Uterus (tissue), 2 donors: Measurements from ENCODE around the gene EMC1.

Experiments used
- POLR2A ChIP-seq, 2 donors: fragments of 450-650 bp; IDR thresholded peaks; one replicate each; pipeline ENCODE4 v1.6.1; 2016; ENCODE audit warnings: antibody characterized with exemption in 2 of 2, mild to moderate bottlenecking in 1 of 2, moderate library complexity in 1 of 2
- TF ChIP-seq, protein P1 (sequence below), 4 experiments: fragments of 200-600 bp in 2 of 4; fragments of 450-650 bp in 2 of 4; sonication (generic) in 2 of 4; IDR thresholded peaks; one replicate each; pipeline ENCODE4 v1.5.1; 2016 to 2019; ENCODE audit warnings: antibody characterized with exemption in 4 of 4, mild to moderate bottlenecking in 2 of 4, moderate library complexity in 1 of 4

DNA sequence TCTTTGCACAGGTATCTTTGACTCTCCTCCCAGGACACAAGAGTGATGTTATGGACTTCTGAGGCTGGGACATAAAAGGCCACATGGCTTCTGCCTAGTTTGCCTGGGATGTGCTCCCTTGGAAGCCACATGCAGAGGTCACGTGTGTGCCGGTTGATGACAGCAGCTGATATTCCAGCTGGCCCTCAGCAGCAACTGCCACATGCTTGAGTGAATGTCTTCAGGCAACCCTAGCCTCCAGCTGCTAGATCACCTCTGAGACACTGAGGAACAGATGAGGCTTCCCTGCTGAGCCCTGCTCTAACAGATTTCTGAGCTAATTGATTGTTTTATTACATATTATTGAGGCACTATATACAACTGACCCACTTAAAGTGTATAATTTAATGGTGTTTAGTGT, 48.9 kb upstream of the EMC1 start:
- TF ChIP-seq, protein P1, sequence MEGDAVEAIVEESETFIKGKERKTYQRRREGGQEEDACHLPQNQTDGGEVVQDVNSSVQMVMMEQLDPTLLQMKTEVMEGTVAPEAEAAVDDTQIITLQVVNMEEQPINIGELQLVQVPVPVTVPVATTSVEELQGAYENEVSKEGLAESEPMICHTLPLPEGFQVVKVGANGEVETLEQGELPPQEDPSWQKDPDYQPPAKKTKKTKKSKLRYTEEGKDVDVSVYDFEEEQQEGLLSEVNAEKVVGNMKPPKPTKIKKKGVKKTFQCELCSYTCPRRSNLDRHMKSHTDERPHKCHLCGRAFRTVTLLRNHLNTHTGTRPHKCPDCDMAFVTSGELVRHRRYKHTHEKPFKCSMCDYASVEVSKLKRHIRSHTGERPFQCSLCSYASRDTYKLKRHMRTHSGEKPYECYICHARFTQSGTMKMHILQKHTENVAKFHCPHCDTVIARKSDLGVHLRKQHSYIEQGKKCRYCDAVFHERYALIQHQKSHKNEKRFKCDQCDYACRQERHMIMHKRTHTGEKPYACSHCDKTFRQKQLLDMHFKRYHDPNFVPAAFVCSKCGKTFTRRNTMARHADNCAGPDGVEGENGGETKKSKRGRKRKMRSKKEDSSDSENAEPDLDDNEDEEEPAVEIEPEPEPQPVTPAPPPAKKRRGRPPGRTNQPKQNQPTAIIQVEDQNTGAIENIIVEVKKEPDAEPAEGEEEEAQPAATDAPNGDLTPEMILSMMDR (IDR thresholded peaks at IDR 0.05), result no peak
- TF ChIP-seq POLR2A (IDR thresholded peaks at IDR 0.05), result no peak
